Lung (tissue), 12 donors: Measurements from ENCODE around the gene SDK2. TPM values are rescaled to one million over a fixed set of nuclear protein-coding genes. Genes with fewer than 3 reads are reported as not detected.

Source experiments
- ATAC-seq: fragments of 200-7000 bp; cut with Tn5 transposase; one replicate; pipeline ENCODE4 v1.9.1; 2020; ENCODE audit warnings: moderate number of reproducible peaks; ENCODE audit not compliant: insufficient read depth, low FRiP score
- DNase-seq, 3 donors: peaks; one replicate each; pipeline ENCODE4 v3.0.0-alpha.2; 2013 to 2017
- H3K27ac ChIP-seq, 2 donors: one replicate each; pipeline ENCODE4 v1.5.1; 2013; ENCODE audit warnings: mild to moderate bottlenecking in 2 of 2, moderate library complexity in 2 of 2, control low read depth in 1 of 2, inconsistent platforms in 1 of 2, low read depth in 1 of 2, low read length in 1 of 2
- H3K27me3 ChIP-seq, 3 donors: one replicate each; pipeline ENCODE4 v1.5.1; 2013; ENCODE audit warnings: low read length in 2 of 3; ENCODE audit not compliant: control insufficient read depth in 3 of 3, insufficient read depth in 3 of 3
- H3K36me3 ChIP-seq, 4 donors: one replicate each; pipeline ENCODE4 v1.5.1; 2013; ENCODE audit warnings: low read length in 4 of 4, mild to moderate bottlenecking in 1 of 4, moderate library complexity in 1 of 4; ENCODE audit not compliant: control insufficient read depth in 4 of 4, insufficient read depth in 4 of 4
- H3K4me1 ChIP-seq, 5 donors: one replicate each; pipeline ENCODE4 v1.5.1; 2013; ENCODE audit warnings: low read length in 5 of 5, mild to moderate bottlenecking in 2 of 5, moderate library complexity in 1 of 5; ENCODE audit not compliant: control insufficient read depth in 5 of 5, insufficient read depth in 5 of 5
- H3K4me3 ChIP-seq: one replicate; pipeline ENCODE4 v1.5.1; 2013; ENCODE audit warnings: mild to moderate bottlenecking, control low read depth, moderate library complexity
- H3K9ac ChIP-seq, 2 donors: one replicate each; pipeline ENCODE4 v1.5.1; 2013; ENCODE audit warnings: low read length in 2 of 2, control low read depth in 1 of 2; ENCODE audit not compliant: insufficient read depth in 1 of 2
- H3K9me3 ChIP-seq, 4 donors: one replicate each; pipeline ENCODE4 v1.5.1; 2013; ENCODE audit warnings: low read length in 3 of 4, mild to moderate bottlenecking in 1 of 4, moderate library complexity in 1 of 4; ENCODE audit not compliant: control insufficient read depth in 4 of 4, insufficient read depth in 3 of 4
- CTCF ChIP-seq: IDR thresholded peaks from 2 replicates; pipeline ENCODE4 v1.5.1; 2012; ENCODE audit warnings: mild to moderate bottlenecking; ENCODE audit errors: control extremely low read depth, extremely low read depth
- whole genome bisulfite sequencing, 2 donors: extraction: QIAGEN DNeasy Blood & Tissue Kit; methylation state at CpG; one replicate each; pipeline ENCODE4 v1.1.7; 2013; 5-methylcytosine and 5-hydroxymethylcytosine counted together
- polyA plus RNA-seq, 2 donors: library from polyadenylated mRNA; stranded (reverse); fragments of 200-250 nt; gene quantifications; one replicate each; pipeline ENCODE4 v1.2.1, GENCODE V29; 2013
- total RNA-seq, 2 donors: library from RNA; depleted of rRNA in 1 of 2; stranded (reverse); fragments of >200 nt in 1 of 2; gene quantifications; one replicate each; pipeline ENCODE4 v1.2.1, GENCODE V29; 2014 to 2021
- donor health status: control.
- donor health status: control.
- donor health status: Bipolar disorder and iron deficiency.
- donor health status: healthy.
- donor health status: DM: yes; HTN: yes; CAD: no.

Gene SDK2
- total and polyA plus RNA-seq, 4 donors: 0.91 to 41.7 (median 4.3) TPM

GRCh38 chr17:73423806-73424205 lies 220.4 kb downstream of the SDK2 start:
- H3K36me3 ChIP-seq: peaks cover 0 to 1% (median 0%) of the 10 kb centered on the region in 4 donors
- ATAC-seq (no peak), DNase-seq (no peak)
- no peak for TF ChIP-seq CTCF
- no peaks in the 10 kb centered on the region for H3K9me3 ChIP-seq
- H3K4me1 ChIP-seq: no peaks in the 10 kb centered on the region
- H3K9ac ChIP-seq: no peak overlapping the region
- H3K27ac ChIP-seq: no peak overlapping the region
- WGBS, 2 donors: 93 to 96% methylated on average over 19 of the region's 19 CpGs
- H3K27me3 ChIP-seq: no peaks in the 10 kb centered on the region
- no peak overlapping the region for H3K4me3 ChIP-seq

DNA sequence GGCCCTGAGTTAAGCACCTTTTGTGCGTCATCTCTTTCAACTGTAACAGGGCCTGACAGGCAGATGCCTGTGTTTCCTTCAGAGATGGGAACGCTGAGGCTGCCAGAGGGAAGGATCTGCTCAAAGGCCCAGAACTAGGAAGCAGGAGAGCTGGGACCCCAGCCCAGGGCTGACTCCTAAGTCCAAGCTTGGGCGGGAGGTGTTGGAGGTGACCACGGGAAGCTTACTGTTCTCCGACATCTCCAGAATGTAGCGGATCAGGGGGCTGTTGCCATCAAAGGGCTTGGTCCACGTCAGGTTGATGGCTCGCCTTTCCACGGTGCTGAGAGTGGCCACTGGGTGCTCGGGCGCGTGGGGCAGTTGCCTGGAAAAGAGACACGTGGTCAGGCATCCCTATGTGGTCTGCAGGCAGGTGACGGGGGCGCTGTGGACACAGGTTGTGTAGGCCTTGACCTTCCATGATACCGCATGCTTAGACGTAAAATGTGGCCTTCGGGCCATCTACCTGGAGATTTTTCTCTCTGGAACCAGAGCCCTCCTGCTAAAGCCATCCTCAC lies 221.0 kb downstream of the SDK2 start:
- DNase-seq (no peak), ATAC-seq (no peak)
- Histone ChIP-seq H3K27ac (no peak overlapping the region), H3K36me3 (peaks cover 0 to 6% (median 0%) of the 10 kb centered on the region in 4 donors), H3K27me3 (no peaks in the 10 kb centered on the region), H3K4me1 (no peaks in the 10 kb centered on the region), H3K9me3 (no peaks in the 10 kb centered on the region), H3K4me3 (no peak overlapping the region), H3K9ac (no peak overlapping the region)
- TF ChIP-seq CTCF: no peak
- WGBS, 2 donors: 90 to 91% methylated on average over 18 of the region's 18 CpGs

DNA sequence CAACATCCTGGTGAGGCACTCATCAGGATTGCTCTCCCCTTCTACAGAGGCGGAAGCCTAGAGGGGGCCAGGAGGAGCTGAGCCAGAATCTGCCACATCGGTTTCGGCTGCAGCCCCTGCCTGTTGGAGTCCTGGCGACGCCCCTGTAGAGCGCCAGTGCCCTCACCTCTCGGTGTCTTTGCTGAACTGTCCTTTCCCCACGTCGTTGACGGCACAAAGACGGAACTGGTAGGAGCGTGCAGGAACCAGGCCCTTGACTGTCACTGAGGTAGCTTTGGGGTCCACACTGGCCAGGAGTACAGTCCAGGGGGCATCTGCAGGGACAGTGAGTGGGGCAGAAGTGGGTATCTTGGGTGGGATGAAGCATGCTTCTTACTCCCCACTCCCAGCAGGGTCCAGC lies 222.1 kb downstream of the SDK2 start:
- DNase-seq (no peak), ATAC-seq (no peak)
- no peaks in the 10 kb centered on the region for H3K9me3 ChIP-seq
- H3K4me3 ChIP-seq: no peak overlapping the region
- 96% methylated on average over 12 of the region's 12 CpGs for WGBS, 2 donors
- no peak overlapping the region for H3K27ac ChIP-seq
- H3K27me3 ChIP-seq: no peaks in the 10 kb centered on the region
- TF ChIP-seq CTCF: no peak
- no peaks in the 10 kb centered on the region for H3K4me1 ChIP-seq
- H3K9ac ChIP-seq: no peak overlapping the region
- H3K36me3 ChIP-seq: peaks cover 0 to 6% (median 0%) of the 10 kb centered on the region in 4 donors

GRCh38 chr17:73420897-73421296 lies 223.3 kb downstream of the SDK2 start:
- Histone ChIP-seq H3K9ac (no peak overlapping the region), H3K36me3 (peaks cover 0 to 6% (median 0%) of the 10 kb centered on the region in 4 donors), H3K4me1 (no peaks in the 10 kb centered on the region), H3K9me3 (no peaks in the 10 kb centered on the region), H3K27me3 (no peaks in the 10 kb centered on the region), H3K27ac (no peak overlapping the region), H3K4me3 (no peak overlapping the region)
- 80 to 86% methylated on average over 9 of the region's 9 CpGs for WGBS, 2 donors
- ATAC-seq (no peak), DNase-seq (no peak)
- TF ChIP-seq CTCF: no peak
